ENCODE data around the gene TMEM60. TPM values are rescaled to one million over a fixed set of nuclear protein-coding genes. Genes with fewer than 3 reads are reported as not detected.

Gene TMEM60
- total and polyA plus RNA-seq, 2 of the 13 experiments (the other 11 are each of a cell fraction or from before 2014, with no cell fraction given) = 25.6 to 27.7 TPM

GRCh38 chr7:77797734-77798393, 370 bp downstream of the TMEM60 start (continued):
- TF ChIP-seq HNF1B (CRISPR knock-in tag; IDR thresholded peaks at IDR 0.05) (peak; percentile 73), CAMTA2 (CRISPR knock-in tag; IDR thresholded peaks at IDR 0.05; ENCODE audit: borderline replicate concordance) (0 out of 2 replicates have a peak, but pooled peaks have one; percentile 20), NR2F2 (IDR thresholded peaks at IDR 0.05; ENCODE audit: borderline replicate concordance, low read depth) (no peak), GATAD1 (CRISPR knock-in tag; IDR thresholded peaks at IDR 0.05) (no peak; the same call in 1 of the 2 replicates), SRSF1 (optimal IDR thresholded peaks at IDR 0.05; ENCODE audit: low read depth, low read length) (no peak), ZNF720 (CRISPR knock-in tag; IDR thresholded peaks at IDR 0.05) (peak; percentile 73; the same call in 1 of the 2 replicates), ZFP41 (CRISPR knock-in tag; IDR thresholded peaks at IDR 0.05; ENCODE audit: borderline replicate concordance) (no peak), POLR2A (IDR thresholded peaks at IDR 0.05; ENCODE audit: insufficient read depth in 1 of 2, low read depth in 2 of 2, low read length in 2 of 2) (0 out of 4 replicates have a peak, but pooled peaks of 1 of the 2 experiments have one; percentile 4), ZBTB7A (CRISPR knock-in tag; IDR thresholded peaks at IDR 0.05) (no peak), ZXDC (CRISPR knock-in tag; IDR thresholded peaks at IDR 0.05) (no peak), E2F2 (CRISPR knock-in tag; IDR thresholded peaks at IDR 0.05; ENCODE audit: borderline replicate concordance) (0 out of 2 replicates have a peak, but pooled peaks have one; percentile 25), TBX2 (CRISPR knock-in tag; IDR thresholded peaks at IDR 0.05; ENCODE audit: borderline replicate concordance) (no peak), ZBTB44 (CRISPR knock-in tag; IDR thresholded peaks at IDR 0.05) (no peak), ZNF605 (CRISPR knock-in tag; IDR thresholded peaks at IDR 0.05) (peak; percentile 52; the same call in 1 of the 2 replicates), MLX (CRISPR knock-in tag; IDR thresholded peaks at IDR 0.05) (no peak; the same call in 1 of the 2 replicates), GATA4 (IDR thresholded peaks at IDR 0.05; ENCODE audit: borderline replicate concordance, low read depth) (no peak), IKZF4 (CRISPR knock-in tag; IDR thresholded peaks at IDR 0.05; ENCODE audit: borderline replicate concordance, low read depth, not compliant biosample characterization) (no peak), SAFB2 (CRISPR knock-in tag; IDR thresholded peaks at IDR 0.05; ENCODE audit: borderline replicate concordance, low read depth) (no peak; the same call in 1 of the 2 replicates), ZNF644 (CRISPR knock-in tag; IDR thresholded peaks at IDR 0.05; ENCODE audit: low read depth) (no peak), ZNF512 (CRISPR knock-in tag; IDR thresholded peaks at IDR 0.05) (no peak)

All from HepG2 (cell line).